NCI-H2171 (cell line): Measurements from ENCODE around the gene GTPBP3.
"Not testable (repeated sequence)": the region's sequence is repeated elsewhere in the genome, so short reads cannot be mapped to it uniquely, and the experiment has no call there.

Source experiments
- DNase-seq: peaks from one replicate; lab custom pipeline; 2025; lab: John Stamatoyannopoulos, UW

Gene GTPBP3

DNA sequence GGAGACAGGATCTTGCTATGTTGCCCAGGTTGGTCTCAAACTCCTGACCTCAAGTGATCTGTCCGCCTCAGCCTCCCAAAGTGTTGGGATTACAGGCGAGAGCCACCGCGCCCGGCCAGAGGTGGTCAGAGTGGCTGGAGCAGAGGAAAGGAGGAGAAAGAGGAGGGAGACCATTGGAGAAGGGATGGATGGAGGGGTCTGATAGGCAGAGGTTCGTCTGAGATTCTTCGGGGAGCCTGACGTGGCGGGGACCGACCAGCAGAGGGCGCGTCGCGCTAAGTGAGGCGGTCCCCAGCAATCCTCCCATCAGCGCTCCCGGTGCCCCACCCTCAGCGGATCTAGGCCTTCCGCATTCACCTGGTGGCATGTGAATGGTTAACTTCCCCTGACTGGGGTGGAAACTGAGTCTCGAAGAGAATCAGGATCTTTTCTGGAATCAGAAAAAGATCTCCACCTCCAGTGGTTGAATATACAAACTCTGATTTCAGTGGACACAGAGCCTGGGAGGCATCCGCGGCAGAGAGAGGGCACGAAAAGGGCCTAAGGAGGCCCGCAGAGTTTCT is 8.8 kb downstream of the GTPBP3 start:
- DNase-seq, result no peak

GRCh38 chr19:17347361-17347760 is 10.0 kb downstream of the GTPBP3 start:
- DNase-seq, result no peak

- no peak for DNase-seq
These were observed 10.5 kb downstream of the GTPBP3 start for GRCh38 chr19:17347877-17348276.

- DNase-seq, result no peak
These were observed 11.3 kb downstream of the GTPBP3 start for GRCh38 chr19:17348700-17349099.

GRCh38 chr19:17351815-17352435 is 14.6 kb downstream of the GTPBP3 start:
- no peak for DNase-seq

GRCh38 chr19:17352608-17353280 is 15.4 kb downstream of the GTPBP3 start:
- DNase-seq, result no peak

DNA sequence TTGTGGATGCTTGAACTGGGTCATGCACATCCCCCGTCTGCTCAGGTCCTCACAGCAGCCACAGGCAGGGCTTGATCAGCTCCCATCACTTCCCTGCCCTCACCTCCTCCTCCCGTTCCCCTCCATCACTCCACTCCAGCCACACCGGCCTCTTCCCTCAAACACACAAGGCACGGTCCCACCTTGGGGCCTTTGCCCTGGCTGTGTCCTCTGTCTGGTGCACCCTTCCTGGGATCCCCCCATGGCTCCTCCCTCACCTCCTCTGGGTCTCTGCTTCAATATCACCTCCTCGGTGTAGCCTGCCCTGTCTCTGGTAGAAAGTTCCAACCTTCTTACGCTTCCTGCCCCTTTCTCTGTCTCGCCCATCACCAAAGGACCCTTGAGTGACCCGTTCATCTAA is 16.0 kb downstream of the GTPBP3 start:
- DNase-seq, result no peak

DNA sequence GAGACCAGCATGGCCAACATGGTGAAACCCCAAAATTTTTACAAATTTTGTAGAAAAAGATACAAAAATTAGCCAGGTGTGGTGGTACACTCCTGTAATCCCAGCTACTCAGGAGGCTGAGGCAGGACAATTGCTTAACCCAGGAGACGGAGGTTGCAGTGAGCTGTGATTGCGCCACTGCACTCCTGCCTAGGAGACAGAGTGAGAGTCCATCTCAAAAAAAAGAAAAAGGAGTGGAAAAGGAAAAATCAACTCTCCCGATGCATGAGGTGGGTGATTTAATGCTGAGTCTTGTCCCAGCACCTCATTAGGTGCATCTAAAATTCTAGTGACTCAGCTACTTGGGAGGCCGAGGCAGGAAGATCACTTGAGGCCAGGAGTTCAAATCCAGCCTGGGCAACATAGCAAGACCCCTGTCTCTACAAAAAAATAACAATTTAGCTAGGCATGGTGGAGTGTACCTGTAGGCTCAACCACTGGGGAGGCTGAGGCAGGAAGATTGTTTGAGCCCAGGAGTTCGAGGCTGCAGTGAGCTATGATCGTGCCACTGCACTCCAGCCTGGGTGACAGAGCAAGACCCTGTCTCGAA is 19.8 kb downstream of the GTPBP3 start:
- DNase-seq, result no peak

DNA sequence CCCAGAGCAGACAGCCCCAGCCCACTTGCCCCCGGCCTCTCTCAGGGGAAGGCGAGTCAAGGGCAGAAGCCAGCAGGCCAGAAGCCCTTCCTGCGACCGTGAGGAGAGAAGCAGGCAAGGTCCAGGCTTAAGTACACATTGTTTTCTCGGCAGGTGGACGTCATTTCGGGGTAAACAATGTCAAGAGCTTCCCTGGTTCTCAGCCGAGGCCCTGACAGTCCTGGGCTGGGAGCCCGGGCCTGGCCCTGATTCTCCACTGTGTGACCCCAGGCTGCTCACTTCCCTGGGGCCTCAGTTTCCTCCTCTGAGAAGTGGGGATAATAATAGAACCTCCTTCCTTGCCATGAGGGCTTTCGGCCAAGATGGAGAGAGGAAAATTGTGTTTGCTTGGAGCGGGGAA is 20.4 kb downstream of the GTPBP3 start:
- no peak for DNase-seq

GRCh38 chr19:17358395-17358794 is 21.0 kb downstream of the GTPBP3 start:
- DNase-seq, result no peak

GRCh38 chr19:17359905-17360800 is 22.8 kb downstream of the GTPBP3 start:
- DNase-seq, result no peak

GRCh38 chr19:17363852-17364605 is 26.7 kb downstream of the GTPBP3 start:
- not testable (repeated sequence) for DNase-seq

GRCh38 chr19:17365361-17365760 is 28.0 kb downstream of the GTPBP3 start:
- no peak for DNase-seq

DNA sequence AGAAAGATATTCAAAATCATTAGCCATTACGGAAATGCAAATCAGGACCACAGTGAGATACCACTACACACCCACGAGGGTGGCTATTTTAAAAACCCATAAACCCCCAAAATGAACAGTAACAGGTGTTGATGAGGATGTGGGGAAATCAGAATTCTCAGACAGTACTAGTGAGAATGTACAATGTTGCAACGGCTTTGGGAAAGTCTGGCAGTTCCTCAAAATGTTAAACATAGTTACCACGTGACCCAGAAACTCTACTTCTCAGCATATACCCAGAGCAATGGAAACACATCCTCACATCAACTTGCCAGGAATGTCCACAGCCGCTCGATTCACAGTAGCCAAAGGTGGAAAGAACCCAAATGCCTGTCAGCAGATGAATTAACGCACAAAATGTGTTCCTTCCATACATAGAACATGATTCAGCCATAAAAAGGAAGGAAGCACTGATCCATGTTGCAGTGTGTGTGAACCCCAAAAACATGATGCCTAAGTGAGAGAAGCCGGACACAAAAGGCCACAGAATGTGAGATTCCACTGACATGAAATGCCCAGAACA is 32.8 kb downstream of the GTPBP3 start:
- DNase-seq, result no peak

DNA sequence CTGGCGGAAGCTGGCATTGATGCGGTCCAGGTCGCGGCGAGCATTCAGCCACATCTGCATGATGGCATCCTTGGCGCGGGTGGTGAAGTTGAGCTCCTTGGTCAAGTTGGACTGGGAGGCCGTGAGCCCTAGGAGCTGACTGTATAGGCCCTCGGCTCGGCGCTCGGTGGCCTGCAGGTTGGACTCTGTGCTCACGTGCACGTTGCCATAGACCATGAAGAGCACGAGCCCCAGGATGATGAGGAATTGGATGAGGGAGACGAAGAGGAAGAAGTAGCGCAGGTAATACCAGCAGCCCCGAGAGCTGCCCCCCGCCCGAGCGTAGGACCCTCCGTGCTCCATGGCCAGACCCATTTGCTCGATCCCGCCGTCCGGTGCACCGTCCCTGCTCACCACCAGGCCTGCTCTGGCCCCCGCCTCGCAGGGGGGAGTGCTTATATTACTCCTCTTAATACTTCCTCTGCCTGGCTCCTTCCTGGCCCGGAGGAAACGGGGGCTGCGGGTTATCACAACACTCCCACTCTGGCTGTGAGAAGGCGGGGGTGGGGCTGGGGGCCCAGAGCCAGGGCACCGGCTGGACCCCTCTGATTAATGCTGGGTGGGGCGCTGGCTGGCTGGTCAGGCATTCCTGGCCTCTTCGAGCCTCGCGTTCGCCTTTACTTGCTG is 39.7 kb downstream of the GTPBP3 start, which contains the start of gene PLVAP:
Gene PLVAP, minus strand, starts transcription at position 408 of the 666 bp plus-strand sequence. Its CDS starts 54 bp downstream, at position 354.
- DNase-seq, result no peak

DNA sequence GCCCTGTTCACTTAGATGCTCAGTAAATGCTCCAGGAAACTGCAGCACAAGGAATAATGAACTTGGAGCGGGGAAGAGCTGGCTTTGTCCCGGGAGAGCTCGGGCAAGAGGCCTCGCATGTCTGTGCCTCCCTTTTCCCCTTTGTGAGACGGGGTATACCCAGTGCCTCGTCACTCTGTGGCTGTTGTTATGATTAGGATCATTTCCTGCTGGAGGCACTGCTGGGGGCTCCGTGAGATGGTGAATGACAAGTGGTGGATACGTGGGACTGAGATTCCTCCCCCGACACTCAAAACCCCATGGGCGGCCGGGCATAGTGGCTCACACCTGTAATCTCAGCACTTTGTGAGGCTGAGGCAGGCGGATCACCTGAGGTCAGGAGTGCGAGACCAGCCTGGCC is 40.9 kb downstream of the GTPBP3 start:
- DNase-seq, result no peak

GRCh38 chr19:17379221-17379631 is 41.9 kb downstream of the GTPBP3 start:
- DNase-seq, result no peak

GRCh38 chr19:17380426-17381138 is 43.2 kb downstream of the GTPBP3 start:
- DNase-seq, result no peak

GRCh38 chr19:17385878-17386611 is 48.7 kb downstream of the GTPBP3 start:
- no peak for DNase-seq
